ENCODE measurements around the gene FGFR1OP2.
A peak's percentile ranks its signal among the peaks of the same experiment; 100 is the strongest.
"Not testable (repeated sequence)": the region's sequence is repeated elsewhere in the genome, so short reads cannot be mapped to it uniquely, and the experiment has no call there.

The FGFR1OP2 gene

DNA sequence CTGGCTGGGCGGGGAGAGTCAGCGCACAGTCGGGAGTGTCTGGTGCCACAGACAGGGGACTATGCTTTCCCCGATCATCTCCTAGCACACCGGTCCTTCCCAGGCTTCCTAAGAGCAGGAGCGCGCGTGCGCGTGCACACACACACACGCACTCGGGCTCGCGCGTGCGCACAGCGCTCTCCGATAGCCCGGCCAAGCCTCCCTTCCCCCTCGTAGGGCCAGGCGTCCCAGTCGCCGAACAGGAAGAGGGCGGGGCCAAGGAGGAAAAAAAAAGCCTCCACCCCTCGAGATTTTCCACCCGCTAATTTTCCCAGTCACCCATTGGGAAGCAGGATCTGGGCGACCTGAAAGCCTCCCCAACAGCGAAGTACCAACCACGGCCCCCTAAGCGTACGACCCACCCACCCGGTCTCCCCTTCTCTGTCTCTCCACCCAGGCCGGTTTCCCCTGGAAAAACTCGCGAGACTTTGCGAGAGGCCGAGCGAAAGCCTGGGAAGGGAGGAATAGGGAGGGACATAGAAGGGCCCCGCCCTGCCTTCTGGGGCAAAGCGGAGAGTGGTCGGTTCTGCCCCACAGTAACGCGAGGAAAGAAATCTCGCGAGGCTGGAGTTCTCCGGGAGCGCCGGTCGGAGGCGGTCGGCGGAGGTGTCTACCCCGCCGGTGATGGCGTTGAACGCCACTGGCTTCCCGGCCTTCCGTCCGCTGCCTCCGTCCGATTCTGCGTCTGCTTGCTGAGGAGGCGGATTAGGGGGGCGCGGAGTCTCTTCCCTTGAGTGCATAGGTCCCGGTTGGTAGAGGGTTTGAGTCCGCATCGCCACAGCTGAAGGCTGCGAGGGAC lies at the start of gene FGFR1OP2, which contains the start of gene INTS13:
FGFR1OP2 (plus strand) TSS at position 608 of the 838 bp plus-strand sequence. CDS start 15,689 bp downstream, outside the sequence.
INTS13 (minus strand) TSS at position 119 of the 838 bp plus-strand sequence. CDS start 1,178 bp downstream, outside the sequence.
- peak; percentile 100 for DNase-seq

DNA sequence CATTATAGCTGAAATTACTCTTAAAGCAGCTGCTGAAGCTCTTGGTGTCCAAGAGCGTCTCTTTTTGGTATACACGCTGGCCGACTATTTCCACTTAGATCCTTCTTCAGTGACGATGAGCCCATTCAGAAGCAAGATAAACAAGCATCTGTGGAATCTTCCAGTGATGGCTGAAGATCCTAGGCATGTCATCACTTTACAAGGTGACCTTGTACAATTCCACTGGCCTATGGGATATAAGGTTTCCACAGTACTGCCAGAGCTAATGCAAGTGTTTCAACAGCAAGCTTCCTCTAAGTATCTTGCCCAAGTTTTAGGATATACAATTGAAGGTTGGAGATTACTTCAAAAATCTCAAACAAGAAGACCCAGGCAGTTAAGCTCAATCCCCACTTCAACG lies 47.5 kb upstream of the FGFR1OP2 start:
- no peak for DNase-seq

DNA sequence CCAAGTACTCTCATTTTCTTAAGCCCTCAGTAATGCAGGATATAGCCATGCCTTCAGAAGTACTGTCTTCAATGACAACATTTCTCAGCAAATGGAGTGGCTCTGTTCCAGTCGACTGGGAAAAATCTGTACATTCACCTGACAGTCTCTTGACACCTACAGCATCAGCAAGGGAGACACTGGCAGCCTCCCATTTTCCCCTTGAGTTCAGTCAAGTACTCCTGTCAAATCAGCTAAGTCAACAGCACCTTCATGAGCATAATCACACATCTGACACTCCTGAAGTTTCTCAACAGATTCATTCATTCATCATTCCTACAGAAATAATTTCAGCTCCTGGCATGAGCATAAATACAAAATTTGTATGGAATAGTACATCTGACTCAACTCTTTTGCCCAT lies 46.6 kb upstream of the FGFR1OP2 start:
- DNase-seq = no peak

DNA sequence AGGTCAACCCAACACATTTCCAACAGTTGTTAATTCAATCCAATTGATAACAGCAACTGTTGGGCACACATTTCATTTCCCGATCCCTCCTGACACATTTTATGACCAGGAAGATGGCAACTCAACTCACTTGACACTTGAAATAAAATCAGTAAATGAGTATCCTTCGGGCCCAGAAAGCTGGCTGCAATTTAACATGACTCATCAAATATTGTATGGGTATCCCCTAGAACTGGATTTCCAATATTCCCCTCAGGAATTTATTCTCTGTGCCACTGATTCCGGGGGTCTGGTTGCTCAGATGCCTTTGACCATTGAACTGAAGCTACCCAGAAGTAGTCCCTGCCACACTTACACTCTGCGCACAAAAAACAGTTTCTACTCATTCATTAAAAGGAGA lies 42.6 kb upstream of the FGFR1OP2 start:
- DNase-seq = no peak

DNA sequence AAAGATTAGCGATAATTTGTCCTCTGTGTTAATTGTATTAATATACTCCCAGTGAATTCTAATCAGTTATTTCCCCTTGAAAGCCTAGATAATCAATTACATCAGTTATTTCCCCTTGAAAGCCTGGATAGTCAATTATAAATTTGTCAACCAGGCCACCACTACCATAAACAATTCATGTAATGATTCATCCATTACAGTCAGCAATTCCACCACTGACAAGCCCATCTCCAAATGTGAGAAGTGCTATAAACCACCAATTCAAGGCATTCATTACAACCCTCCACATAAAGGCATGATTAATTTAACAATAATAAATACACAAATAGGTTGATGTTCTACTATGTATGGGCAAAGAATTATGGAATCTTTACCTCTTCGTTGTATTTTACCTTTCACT lies 41.4 kb upstream of the FGFR1OP2 start:
- DNase-seq = no peak

DNA sequence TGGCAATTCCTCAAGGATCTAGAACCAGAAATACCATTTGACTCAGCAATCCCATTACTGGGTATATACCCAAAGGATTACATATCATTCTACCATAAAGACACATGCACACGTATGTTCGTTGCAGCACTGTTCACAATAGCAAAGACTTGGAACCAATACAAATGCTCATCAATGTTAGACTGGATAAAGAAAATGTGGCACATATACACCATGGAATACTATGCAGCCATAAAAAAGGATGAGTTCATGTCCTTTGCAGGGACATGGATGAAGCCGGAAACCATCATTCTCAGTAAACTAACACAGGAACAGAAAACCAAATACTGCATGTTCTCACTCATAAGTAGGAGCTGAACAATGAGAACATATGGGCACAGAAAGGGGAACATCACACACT lies 34.9 kb upstream of the FGFR1OP2 start:
- not testable (repeated sequence) for DNase-seq

DNA sequence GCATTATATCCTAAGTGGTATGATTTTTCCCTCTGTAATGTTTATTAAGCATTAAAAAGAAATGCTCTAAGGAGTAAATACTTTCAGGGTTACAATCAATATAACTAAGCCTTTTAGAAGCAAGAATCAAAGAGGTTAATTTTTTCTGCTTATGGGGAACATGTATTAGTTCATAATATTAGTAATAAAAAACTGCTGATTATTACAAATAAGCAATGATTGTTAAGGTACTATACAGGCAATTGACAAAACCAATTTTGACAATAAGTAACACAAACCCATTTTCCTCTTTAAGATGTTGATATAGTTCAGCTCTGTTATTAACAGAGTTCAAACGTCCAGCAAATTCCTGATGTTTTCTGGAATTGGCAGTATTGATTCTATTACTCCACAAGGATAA lies 32.2 kb upstream of the FGFR1OP2 start:
- DNase-seq = no peak

DNA sequence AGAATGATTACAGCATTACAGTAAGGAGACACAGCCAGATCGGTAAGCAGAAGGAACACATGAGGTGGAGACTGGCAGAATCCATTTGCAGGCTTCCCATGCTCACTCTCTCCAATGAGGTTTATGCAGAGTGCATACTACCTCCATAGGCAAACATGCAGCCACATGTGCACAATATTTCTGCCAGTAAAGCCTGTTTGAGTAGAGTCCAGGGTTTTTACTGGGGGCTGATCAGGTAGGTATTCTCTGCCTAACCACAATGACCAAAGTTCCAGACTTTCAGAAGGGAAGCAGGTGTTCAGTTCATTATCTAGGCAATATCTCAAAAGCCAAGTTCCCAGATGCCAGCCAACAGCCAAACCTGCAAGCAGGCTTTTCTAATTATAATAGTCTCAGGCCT lies 31.6 kb upstream of the FGFR1OP2 start:
- DNase-seq = peak; percentile 56

DNA sequence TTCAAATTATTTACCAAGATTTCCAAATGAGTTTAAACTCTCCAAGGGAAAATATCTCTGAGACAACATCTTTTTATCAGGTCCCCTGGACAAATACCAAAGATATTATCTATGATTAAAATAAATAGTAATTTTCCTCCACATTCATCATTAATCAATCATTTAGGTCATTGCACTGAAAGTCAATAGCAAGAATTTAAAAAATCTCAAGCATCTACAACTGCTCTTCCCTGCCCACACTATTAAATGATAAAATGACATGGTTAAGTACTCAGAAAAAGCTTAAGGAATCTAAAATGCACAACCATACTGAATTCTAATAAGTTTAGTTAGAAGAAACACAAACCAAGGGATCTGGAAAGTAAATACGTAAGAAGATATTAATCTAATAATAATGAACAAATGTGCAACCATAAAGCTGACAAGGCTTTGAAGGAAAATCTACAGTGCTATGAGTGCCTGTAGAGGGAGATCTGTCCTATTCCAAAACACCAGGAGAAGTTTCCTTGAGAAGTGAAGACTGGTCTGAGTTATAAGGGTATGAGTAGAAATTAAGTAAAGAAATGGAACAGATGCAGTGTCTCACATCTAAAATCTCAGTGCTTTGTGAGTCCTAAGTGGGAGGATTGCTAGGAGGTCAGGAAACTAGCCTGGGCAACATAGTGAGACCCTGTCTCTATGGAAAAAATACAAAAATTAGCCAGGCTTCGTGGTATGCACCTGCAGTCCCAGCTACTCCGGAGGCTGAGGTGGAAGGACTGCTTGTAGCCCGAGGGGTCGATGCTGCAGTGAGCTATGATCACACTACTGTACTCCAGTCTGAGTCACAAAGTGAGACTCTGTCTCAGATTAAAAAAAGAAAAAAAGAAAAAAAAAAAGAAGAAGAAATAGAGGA lies 19.7 kb upstream of the FGFR1OP2 start:
- DNase-seq = no peak

DNA sequence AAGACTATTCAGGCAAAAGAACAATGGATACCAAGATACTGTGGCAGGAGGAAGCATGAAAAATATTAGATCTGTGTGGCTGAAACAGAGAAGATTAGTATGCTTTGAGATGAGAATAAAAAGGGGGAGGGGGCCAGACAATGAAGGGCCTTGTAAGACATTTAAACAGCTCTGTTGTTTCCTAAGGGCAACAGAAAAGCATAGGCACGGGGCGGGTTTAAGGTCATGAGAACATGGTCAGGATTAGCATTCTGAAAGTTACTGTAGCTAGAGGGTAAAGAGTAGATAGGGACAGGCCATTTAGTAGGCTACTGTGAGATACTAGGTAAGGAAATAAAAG lies 19.1 kb upstream of the FGFR1OP2 start:
- no peak for DNase-seq

DNA sequence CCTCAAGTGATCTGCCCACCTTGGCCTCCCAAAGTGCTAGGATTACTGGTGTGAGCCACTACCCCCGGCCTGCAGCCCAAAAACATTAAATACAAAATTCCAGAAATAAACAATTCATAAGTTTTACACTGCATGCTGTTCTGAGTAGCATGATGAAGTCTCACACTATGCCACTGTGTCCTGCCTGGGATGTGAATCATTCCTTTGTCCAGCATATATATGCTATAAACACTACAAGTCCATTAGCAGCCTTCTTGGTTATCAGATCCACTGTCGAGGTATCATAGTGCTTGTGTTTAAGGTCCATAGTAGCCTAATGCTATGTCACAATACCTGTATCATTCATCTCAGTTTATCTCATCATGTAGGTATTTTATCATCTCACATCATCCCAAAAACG lies 16.4 kb upstream of the FGFR1OP2 start:
- no peak for DNase-seq

DNA sequence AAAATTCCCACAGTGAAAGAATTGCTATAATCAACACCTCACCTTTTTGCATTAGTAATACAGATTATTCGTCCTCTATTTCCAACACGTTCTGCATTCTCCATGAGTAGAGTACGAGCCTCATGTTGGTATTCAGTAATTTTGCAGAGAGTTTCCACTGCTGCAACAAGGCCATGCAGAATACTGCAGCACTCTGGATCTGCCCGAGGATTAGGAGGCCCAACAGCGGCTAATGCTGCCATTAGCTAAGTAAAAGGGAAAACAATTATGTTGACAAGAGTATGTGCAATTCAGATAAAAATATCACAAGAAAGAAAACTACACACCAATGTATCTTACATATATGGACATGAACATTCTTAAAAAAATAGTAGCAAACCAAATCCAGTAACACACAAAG lies 9.6 kb upstream of the FGFR1OP2 start:
- DNase-seq = no peak

DNA sequence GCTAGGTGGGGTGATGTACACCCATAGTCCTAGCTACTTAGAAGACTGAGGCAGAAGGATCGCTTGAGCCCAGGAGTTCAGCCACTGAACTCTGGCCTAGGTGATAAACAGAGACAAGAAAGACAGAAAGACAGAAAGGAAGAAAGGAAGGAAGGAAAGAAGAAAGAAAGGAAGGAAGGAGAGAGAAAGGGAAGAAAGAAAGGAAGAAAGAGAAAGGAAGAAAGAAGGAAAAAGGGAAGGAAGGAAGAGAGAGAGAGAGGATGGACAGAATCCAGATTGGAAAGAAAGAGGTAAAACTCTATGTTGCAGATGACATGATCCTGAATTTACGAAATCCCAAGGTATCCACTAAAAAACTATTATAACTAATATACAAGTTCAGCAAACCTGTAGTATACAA lies 8.7 kb upstream of the FGFR1OP2 start:
- no peak for DNase-seq

DNA sequence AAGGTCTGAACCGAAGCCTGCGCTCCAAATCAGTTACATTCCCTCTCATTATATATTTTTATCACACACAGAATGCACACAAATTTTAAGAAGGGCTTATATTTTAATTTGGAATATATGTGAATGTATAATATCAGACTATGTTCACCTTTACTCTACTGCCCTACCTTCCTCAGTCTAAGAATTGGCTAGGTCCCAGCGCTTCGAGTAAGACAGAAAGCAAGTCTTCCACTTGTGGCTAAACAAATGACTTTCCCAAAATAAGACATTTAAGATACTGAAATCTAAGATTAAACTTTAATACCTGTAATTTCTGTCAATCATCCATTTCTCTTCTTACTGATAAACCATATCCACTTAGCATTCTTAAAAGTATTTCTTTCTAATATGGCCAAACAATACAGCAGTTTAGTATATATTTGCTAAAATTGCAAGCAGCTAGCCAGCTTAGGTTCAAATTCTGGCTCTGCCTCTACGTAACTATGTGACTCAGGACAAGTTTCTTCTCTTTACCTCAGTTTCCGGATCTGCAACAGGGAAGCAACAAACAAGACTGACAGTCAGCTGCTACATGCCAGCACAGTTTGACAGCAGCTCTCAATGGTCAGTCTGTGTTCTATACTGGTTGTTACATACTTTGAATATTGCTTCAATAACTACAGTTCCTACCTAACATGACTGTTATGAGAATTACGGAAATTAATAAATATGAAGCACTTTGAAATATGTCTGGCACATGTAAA lies 2.5 kb upstream of the FGFR1OP2 start:
- peak; percentile 28 for DNase-seq

DNA sequence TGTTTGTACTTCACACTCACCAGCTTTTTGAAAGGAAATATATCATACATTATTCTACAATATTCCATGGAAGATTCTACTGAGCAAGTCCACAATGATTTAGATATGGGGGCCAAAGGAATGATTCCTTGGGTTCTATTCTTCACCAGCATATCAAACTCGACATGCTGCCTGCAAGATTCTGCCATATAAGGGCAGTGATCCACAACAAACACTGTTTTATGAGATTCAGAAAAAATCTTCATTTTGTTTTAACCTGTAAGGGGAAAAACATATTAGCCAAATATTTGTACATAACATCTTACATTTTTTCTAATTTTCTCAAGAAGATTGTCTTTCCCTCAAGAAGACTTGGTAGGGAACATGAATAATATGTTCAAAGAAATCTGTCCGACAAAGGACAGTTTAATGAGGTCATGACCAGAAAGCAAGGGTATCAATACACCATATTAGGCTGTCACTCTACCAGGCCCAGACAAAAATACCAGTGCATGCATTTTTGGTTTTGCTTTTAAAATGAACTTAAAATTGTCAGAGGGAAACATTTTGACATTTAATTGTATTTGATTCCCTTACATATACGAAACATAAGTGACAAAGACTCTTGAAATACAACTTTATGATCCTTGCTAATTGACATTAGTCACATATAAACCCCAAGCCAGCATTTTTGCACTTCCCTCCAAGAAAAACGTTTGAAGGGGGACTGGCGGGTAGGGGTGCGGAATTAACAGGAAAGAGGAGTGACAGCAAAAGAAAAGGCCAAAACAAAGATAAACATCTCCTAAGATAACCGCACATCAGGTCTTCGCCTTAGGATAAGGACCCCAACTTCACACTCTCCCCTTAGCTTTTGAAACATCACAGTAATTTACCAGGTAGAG lies 1.5 kb upstream of the FGFR1OP2 start:
- DNase-seq = peak; percentile 49

DNA sequence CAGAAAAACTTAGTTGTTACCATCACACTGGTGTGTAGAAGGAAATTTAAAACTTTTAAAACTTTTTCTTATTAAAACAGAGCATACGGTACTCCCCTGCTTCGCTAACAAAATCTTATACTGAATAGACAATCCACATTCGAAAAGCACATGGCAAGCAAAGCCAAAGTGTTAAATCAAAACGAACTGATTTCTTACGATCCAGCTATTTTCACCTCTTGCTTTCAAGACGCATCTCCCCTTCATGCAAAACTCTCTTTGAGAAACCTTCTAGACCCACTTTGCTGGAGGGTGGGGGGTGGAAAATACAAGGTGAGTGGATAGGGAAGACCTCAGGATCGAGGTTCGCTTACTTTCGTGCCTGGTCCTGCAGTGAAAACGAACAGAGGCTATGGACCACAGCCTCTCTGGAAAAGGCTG lies 817 bp upstream of the FGFR1OP2 start:
- peak; percentile 86 for DNase-seq

DNA sequence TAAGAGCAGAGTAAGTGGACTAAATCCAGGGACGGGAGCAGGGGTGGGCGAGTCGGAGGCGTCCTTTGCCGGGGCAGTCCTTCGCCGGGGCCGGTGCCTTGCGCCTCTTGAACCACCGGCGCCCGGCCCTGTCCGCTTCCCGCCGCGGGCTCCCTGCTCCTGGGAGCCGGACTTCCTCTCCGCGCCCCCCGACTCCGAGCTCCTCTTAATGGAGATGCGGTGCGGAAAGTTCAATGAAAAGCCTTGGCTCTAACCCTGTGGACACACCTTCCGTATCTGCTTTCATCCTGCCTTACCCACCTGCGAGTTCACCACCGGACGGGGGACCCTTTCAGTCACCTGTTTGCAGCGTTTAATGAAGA lies 412 bp downstream of the FGFR1OP2 start:
- no peak for DNase-seq

DNA sequence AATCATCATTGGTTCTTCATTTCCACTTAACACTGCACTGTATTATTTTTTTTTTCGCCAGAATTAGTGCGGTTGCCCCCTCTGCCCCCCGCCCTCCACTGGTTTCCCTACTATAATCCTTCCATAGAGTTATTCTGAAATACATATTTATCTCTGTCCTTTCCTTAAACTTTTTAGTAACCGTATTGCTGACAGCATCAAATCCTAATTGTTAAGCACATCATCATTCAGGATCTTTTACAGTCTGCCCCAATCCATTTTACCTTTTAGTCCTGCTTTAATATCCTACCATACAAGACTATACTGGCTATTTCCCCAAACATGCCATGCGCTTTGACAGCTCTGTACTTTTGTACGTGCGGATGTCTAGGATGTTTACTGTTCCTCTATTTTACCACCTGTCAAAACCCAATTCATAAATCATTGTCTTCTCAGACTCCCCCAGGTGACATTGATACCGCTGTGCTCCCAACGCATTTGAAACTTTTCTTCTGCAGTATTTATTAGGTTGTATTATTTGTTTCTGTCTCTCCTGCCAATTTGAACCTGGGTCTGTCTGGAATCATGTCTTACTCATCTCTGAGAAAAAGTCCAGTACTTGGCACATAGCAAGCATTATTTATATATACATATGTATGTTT lies 1.0 kb downstream of the FGFR1OP2 start:
- peak; percentile 65 for DNase-seq

DNA sequence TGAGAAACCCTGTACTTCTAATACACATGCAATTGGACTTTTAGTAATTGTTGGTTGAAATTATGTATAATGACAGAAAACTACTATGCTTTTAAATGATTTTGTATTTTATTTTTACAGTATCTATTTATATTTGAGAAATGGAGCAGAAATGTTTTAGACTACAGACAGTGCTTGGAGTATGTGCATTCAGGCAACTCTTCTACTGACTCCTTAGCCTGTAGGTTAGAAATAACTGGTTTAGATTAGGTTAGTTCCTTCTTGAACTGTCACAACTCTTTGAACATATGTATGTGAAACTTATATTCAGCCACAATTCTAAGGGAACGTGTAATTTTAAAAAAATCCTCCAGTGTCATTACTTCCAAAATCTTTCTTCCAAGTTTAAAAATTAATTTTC lies 1.7 kb downstream of the FGFR1OP2 start:
- peak; percentile 43 for DNase-seq

DNA sequence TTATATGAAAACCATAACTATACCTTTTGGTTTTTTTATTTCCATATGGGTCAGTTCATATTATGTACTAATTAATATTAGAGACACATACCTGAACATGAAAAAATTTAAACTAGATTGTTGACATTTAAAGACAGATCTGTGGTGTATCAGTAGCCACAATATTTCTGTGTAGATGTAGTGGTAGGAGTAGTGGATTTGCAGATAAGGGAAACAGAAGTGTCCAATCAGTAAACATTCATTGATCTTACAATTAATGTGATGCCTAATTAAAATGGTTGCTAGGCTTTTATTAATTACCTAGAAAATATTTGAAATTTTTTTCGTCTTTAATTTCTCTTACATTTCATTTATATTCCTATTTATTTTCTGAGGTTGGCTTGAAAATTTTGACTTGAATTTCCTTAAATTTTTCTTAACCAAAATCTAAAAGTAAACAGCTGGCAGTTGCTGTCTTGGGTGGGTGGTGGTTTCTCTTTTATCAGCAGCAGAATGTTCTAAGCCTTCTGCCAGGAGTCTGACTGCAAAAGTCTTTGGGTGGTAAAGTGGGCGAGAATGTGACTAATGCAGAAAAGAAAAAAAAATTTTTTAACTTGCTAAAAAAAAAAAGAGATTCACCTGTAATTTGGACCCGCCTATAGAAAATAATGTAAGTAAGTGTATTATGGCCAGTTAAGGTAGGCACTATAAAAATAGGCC lies 2.4 kb downstream of the FGFR1OP2 start:
- DNase-seq = no peak

DNA sequence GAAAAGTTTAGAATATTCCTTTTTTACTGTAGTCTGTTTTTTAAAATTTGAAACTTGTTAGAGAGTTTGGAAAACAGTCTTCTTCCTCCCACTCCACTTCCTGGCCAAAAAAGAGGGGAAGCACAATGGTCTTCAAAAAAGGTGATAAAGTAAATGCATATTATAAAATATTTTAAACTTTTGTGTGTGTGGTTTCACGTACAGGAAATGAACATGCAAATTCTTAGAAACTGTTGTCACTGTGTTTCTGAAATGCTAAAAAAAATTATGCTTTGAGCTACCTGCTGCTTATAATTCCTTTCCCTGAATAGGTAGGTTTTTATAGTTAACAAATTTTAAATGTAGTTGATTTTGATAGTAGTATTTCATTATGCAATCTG lies 2.9 kb downstream of the FGFR1OP2 start:
- no peak for DNase-seq
